Activated B cell treated with CpG ODN at 0.5 μM for 24 hours (primary cell): Measurements from ENCODE around the gene SFTPB. TPM values are rescaled to one million over a fixed set of nuclear protein-coding genes. Genes with fewer than 3 reads are reported as not detected.

ENCODE experiments used
- ATAC-seq: fragments of 200-7000 bp; cut with Tn5 transposase; one replicate; pipeline ENCODE4 v1.10.0; 2021; ENCODE audit warnings: low read depth, mild to moderate bottlenecking, moderate library complexity
- CTCF ChIA-PET: fragments of 350-600 bp; sonication (Branson Sonifier 250); formaldehyde crosslinking; loops from one replicate; lab custom pipeline; 2021; ENCODE audit warnings: antibody characterized with exemption; lab: Charles Lee
- POLR2A ChIA-PET: fragments of 350-600 bp; sonication (Branson Sonifier 250); formaldehyde crosslinking; loops from one replicate; lab custom pipeline; 2021; ENCODE audit warnings: antibody characterized with exemption; lab: Charles Lee
- DNase-seq: peaks from one replicate; pipeline ENCODE4 v3.0.0; 2022
- H3K27ac Mint-ChIP-seq: one replicate; pipeline ENCODE4 v1.8.0; 2020; ENCODE audit warnings: mixed read lengths
- H3K27me3 Mint-ChIP-seq: one replicate; pipeline ENCODE4 v1.8.0; 2021; ENCODE audit warnings: mixed read lengths
- H3K36me3 Mint-ChIP-seq: one replicate; pipeline ENCODE4 v1.8.0; 2021; ENCODE audit warnings: low read depth, mixed read lengths
- H3K4me1 Mint-ChIP-seq: one replicate; pipeline ENCODE4 v1.8.0; 2021; ENCODE audit warnings: mixed read lengths
- H3K4me3 Mint-ChIP-seq: one replicate; pipeline ENCODE4 v1.8.0; 2020; ENCODE audit warnings: mild to moderate bottlenecking, mixed read lengths
- H3K9me3 Mint-ChIP-seq: one replicate; pipeline ENCODE4 v1.8.0; 2020; ENCODE audit warnings: mixed read lengths
- intact Hi-C: fragments of 100-400 bp; cut with micrococcal nuclease; formaldehyde crosslinking; loops from one replicate; pipeline ENCODE4 v1.15.1; 2024
- total RNA-seq: library from RNA; stranded (reverse); gene quantifications from 2 replicates; pipeline ENCODE4 v1.2.3, GENCODE V29; 2022
- TF ChIP-seq, protein P1 (sequence below): fragments of 200-600 bp; IDR thresholded peaks from one replicate; pipeline ENCODE4 v1.8.0; 2022; ENCODE audit warnings: antibody characterized with exemption, mild to moderate bottlenecking

SFTPB gene
- total RNA-seq, 1 donor from 2014 or later: not detected

DNA sequence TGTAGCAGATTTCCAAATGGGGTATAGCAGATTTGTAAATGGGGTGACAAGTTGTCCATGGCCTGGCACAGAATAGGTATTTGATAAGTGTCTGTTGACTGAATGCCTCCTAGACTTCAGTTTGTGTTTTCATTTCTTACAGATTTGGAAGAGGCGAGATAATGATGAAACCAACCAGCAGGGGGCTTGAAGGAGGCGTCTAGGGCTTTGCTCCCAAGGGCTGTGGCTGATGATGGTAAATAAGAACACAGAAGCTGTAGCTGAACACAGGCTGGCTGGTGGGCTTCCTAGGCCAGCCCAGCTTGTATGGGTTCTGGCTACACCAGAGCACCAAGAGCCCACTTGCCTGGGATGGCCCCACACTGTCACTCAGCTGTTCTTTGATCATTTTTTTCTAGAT is 19.4 kb downstream of the SFTPB start:
- no peak overlapping the region for H3K4me3 Mint-ChIP-seq
- CTCF ChIA-PET: interaction anchor here (0.6 to 2.3 kb wide), 5 partner anchors 11 to 165 kb away, joined by 3 to 16 read pairs (median 3); no protein-coding TSS in a partner anchor
- intact Hi-C loops: loop anchor here (1.0 kb wide), 3 partner anchors 11 to 64 kb away; partner anchors contain the start of gene VAMP5
- TF ChIP-seq, protein P1, sequence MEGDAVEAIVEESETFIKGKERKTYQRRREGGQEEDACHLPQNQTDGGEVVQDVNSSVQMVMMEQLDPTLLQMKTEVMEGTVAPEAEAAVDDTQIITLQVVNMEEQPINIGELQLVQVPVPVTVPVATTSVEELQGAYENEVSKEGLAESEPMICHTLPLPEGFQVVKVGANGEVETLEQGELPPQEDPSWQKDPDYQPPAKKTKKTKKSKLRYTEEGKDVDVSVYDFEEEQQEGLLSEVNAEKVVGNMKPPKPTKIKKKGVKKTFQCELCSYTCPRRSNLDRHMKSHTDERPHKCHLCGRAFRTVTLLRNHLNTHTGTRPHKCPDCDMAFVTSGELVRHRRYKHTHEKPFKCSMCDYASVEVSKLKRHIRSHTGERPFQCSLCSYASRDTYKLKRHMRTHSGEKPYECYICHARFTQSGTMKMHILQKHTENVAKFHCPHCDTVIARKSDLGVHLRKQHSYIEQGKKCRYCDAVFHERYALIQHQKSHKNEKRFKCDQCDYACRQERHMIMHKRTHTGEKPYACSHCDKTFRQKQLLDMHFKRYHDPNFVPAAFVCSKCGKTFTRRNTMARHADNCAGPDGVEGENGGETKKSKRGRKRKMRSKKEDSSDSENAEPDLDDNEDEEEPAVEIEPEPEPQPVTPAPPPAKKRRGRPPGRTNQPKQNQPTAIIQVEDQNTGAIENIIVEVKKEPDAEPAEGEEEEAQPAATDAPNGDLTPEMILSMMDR: no peak
- no peaks in the 10 kb centered on the region for H3K27me3 Mint-ChIP-seq
- H3K36me3 Mint-ChIP-seq: peaks cover 86% of the 10 kb centered on the region
- POLR2A ChIA-PET: interaction anchor here (1.0 to 1.1 kb wide), 2 partner anchors 58 to 457 kb away, joined by 3 read pairs; partner anchors contain the start of genes POLR1A and PTCD3
- peaks cover 24% of the 10 kb centered on the region for H3K4me1 Mint-ChIP-seq
- no peak for DNase-seq
- peak; percentile 33 for ATAC-seq
- no peak overlapping the region for H3K27ac Mint-ChIP-seq
- no peaks in the 10 kb centered on the region for H3K9me3 Mint-ChIP-seq

DNA sequence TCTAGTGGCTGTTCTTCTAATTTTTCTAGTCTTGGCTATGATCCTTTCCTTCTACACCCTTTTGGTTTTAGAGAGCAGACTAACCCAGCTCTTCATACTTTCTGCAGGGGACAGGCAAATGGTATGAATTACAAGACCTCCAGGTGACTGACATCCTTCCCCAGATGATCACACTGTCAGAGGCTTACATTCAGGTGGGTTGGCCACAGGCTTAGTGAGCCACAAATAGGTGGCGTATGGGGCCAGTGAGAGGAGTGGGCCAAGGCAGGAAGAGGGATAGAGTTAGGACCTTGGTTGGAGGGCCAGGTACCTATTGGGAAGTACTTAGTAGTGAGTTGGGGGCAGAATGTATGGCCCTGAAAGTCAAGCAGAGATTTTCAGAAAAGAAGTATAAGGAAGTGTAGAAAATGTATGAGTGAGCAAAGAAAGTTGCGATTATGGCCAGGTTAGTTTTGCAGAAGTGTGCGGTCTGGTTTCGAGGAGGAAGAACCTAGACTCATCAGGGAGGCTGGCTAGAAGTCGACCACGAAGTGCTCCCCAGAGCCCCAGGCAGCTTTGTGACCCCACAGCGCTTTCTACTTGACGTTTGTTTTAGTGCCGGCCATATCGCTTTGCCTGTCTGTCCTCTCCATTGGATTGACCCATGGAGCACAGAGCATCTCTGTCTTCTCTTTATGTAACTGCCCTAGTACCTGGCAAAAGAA is 20.0 kb downstream of the SFTPB start:
- no peak for DNase-seq
- H3K4me1 Mint-ChIP-seq: peaks cover 24% of the 10 kb centered on the region
- peak; percentile 94 for ATAC-seq
- H3K27me3 Mint-ChIP-seq: no peaks in the 10 kb centered on the region
- intact Hi-C loops: loop anchor here (1.0 kb wide), 3 partner anchors 11 to 64 kb away; partner anchors contain the start of gene VAMP5
- POLR2A ChIA-PET: interaction anchor here (0.6 to 1.1 kb wide), 4 partner anchors 13 to 458 kb away, joined by 3 to 6 read pairs (median 3); partner anchors contain the start of genes POLR1A and PTCD3
- H3K9me3 Mint-ChIP-seq: no peaks in the 10 kb centered on the region
- peaks cover 87% of the 10 kb centered on the region for H3K36me3 Mint-ChIP-seq
- H3K4me3 Mint-ChIP-seq: no peak overlapping the region
- H3K27ac Mint-ChIP-seq: peak overlapping the region; percentile 46
- CTCF ChIA-PET: interaction anchor here (1.0 to 2.3 kb wide), 4 partner anchors 11 to 166 kb away, joined by 3 to 16 read pairs (median 4); no protein-coding TSS in a partner anchor
- TF ChIP-seq, protein P1: no peak

DNA sequence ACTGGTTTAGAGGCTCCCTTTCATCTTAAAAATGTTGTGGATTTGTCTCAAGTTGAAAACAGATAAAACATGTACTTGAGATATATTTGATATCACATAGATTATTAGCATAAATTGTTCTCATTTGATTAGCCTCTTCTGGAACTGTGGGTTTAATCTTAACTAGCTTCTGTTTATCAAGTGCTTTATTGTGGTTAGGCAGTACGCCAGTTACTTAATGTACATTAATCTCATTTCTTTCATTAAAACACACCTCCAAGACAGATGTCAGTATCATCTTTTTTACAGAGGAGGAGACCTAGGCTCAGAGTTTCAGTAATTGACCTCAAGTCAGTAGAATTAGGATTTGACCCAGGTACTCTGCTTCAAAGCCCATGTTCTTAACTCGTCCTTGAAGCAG is 21.8 kb downstream of the SFTPB start:
- DNase-seq (no peak), ATAC-seq (no peak)
- no peaks in the 10 kb centered on the region for H3K27me3 Mint-ChIP-seq
- H3K4me3 Mint-ChIP-seq: no peak overlapping the region
- CTCF ChIA-PET: interaction anchor here (1.9 kb wide), 1 partner anchor 9 kb away, joined by 12 read pairs; no protein-coding TSS in a partner anchor
- POLR2A ChIA-PET: no interaction called here
- TF ChIP-seq, protein P1: no peak
- H3K4me1 Mint-ChIP-seq: peaks cover 24% of the 10 kb centered on the region
- intact Hi-C loops: no loop called here
- H3K36me3 Mint-ChIP-seq: peaks cover 90% of the 10 kb centered on the region
- H3K9me3 Mint-ChIP-seq: no peaks in the 10 kb centered on the region
- no peak overlapping the region for H3K27ac Mint-ChIP-seq

DNA sequence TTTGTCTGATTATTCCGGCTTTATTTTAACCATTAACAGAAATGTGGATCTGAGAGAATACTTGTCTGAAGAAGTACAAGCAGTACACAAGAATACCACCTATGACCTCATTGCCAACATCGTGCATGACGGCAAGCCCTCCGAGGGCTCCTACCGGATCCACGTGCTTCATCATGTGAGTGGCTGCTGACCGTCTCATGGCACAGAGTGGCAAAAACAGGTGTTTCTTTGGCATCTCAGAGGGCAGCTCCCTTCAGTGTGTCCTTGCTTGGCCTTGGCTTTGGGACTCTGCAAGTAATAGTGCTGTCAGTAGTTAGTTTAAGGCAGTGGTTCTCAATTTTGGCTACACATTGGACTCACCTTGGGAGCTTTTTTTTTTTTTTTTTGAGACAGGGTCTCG is 23.1 kb downstream of the SFTPB start:
- ChIA-PET POLR2A (no interaction called here), CTCF (interaction anchor here (1.9 kb wide), 1 partner anchor 8 kb away, joined by 12 read pairs; no protein-coding TSS in a partner anchor)
- no peak overlapping the region for H3K4me3 Mint-ChIP-seq
- no peak for ATAC-seq
- intact Hi-C loops: no loop called here
- TF ChIP-seq, protein P1: no peak
- peaks cover 24% of the 10 kb centered on the region for H3K4me1 Mint-ChIP-seq
- no peaks in the 10 kb centered on the region for H3K27me3 Mint-ChIP-seq
- no peak for DNase-seq
- H3K9me3 Mint-ChIP-seq: no peaks in the 10 kb centered on the region
- H3K36me3 Mint-ChIP-seq: peaks cover 94% of the 10 kb centered on the region
- H3K27ac Mint-ChIP-seq: no peak overlapping the region

DNA sequence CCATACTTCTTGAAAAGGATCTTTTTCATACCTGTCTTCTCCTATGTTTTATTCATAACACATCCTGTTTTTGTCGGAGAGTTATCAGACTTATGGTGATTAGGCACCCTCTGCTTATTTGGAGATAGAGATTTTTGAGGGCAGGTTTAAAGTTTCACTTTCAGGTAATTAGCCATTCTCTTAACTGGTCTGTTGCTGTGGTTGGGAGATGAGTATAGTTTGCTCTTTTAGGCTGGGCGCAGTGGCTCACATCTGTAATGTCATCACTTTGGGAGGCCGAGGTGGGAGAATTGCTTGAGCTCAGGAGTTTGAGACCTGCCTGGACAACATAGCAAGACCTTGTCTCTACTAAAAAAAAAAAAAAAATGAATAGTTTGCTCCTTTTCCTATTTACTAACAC is 25.3 kb downstream of the SFTPB start:
- no peak for ATAC-seq
- no peak overlapping the region for H3K4me3 Mint-ChIP-seq
- ChIA-PET POLR2A (interaction anchor here (0.7 kb wide), 2 partner anchors 19 to 94 kb away, joined by 3 to 4 read pairs; no protein-coding TSS in a partner anchor), CTCF (no interaction called here)
- intact Hi-C loops: no loop called here
- no peak for DNase-seq
- TF ChIP-seq, protein P1: no peak
- H3K4me1 Mint-ChIP-seq: peaks cover 8% of the 10 kb centered on the region
- H3K36me3 Mint-ChIP-seq: peaks cover 92% of the 10 kb centered on the region
- H3K27ac Mint-ChIP-seq: no peak overlapping the region
- no peaks in the 10 kb centered on the region for H3K9me3 Mint-ChIP-seq
- no peaks in the 10 kb centered on the region for H3K27me3 Mint-ChIP-seq
